MCF 10A (cell line): ENCODE data around the gene FAM234A. TPM values are rescaled to one million over a fixed set of nuclear protein-coding genes. Genes with fewer than 3 reads are reported as not detected.

Experiments
- BruUV-seq: library from RNA; stranded (reverse); fragments of 400-500 nt; replicated peaks from 2 replicates; lab custom pipeline; 2021; lab: Mats Ljungman, UMichigan
- CTCF ChIA-PET: fragments of 300-600 bp; sonication (Branson Sonifier 250); formaldehyde crosslinking; extraction: SDS; loops from one replicate; lab custom pipeline; 2021; ENCODE audit warnings: antibody characterized with exemption, inconsistent platforms; lab: Yijun Ruan, JAX
- POLR2A ChIA-PET: fragments of 300-600, 350-650 bp; sonication (Branson Sonifier 250); formaldehyde crosslinking; extraction: SDS; loops from one replicate; lab custom pipeline; 2020; ENCODE audit warnings: antibody characterized with exemption, inconsistent platforms; lab: Yijun Ruan, JAX
- DNase-seq: peaks from one replicate; pipeline ENCODE4 v3.0.0-alpha.2; 2018; ENCODE audit not compliant: unreplicated experiment
- H3K27ac Mint-ChIP-seq: one replicate; pipeline ENCODE4 v1.8.0; 2022; ENCODE audit warnings: mild to moderate bottlenecking, low read depth, mixed read lengths; ENCODE audit not compliant: unreplicated experiment
- H3K27me3 Mint-ChIP-seq: one replicate; pipeline ENCODE4 v1.8.0; 2022; ENCODE audit warnings: mixed read lengths; ENCODE audit not compliant: insufficient read depth, unreplicated experiment
- H3K36me3 Mint-ChIP-seq: one replicate; pipeline ENCODE4 v1.8.0; 2022; ENCODE audit warnings: mild to moderate bottlenecking, moderate library complexity, mixed read lengths; ENCODE audit not compliant: insufficient read depth, unreplicated experiment
- H3K4me1 Mint-ChIP-seq: one replicate; pipeline ENCODE4 v1.8.0; 2022; ENCODE audit warnings: mixed read lengths; ENCODE audit not compliant: insufficient read depth, unreplicated experiment
- H3K4me3 Mint-ChIP-seq: one replicate; pipeline ENCODE4 v1.8.0; 2022; ENCODE audit warnings: mild to moderate bottlenecking, moderate library complexity, mixed read lengths; ENCODE audit not compliant: unreplicated experiment
- H3K9me3 Mint-ChIP-seq: one replicate; pipeline ENCODE4 v1.8.0; 2022; ENCODE audit warnings: mixed read lengths; ENCODE audit not compliant: unreplicated experiment
- intact Hi-C: fragments of 100-400 bp; cut with micrococcal nuclease; formaldehyde crosslinking; loops from 2 replicates; pipeline ENCODE4 v1.14.1; 2022
- total RNA-seq: library from RNA; stranded (reverse); gene quantifications from 2 replicates; pipeline ENCODE4 v1.2.3, GENCODE V29; 2022
- TF ChIP-seq, protein P1 (sequence below): fragments of 200-600 bp; IDR thresholded peaks from one replicate; pipeline ENCODE4 v1.8.0; 2022; ENCODE audit warnings: antibody characterized with exemption, mild to moderate bottlenecking; ENCODE audit not compliant: unreplicated experiment

The FAM234A gene
- total RNA-seq, 1 experiment from 2014 or later = 67.3 TPM

DNA sequence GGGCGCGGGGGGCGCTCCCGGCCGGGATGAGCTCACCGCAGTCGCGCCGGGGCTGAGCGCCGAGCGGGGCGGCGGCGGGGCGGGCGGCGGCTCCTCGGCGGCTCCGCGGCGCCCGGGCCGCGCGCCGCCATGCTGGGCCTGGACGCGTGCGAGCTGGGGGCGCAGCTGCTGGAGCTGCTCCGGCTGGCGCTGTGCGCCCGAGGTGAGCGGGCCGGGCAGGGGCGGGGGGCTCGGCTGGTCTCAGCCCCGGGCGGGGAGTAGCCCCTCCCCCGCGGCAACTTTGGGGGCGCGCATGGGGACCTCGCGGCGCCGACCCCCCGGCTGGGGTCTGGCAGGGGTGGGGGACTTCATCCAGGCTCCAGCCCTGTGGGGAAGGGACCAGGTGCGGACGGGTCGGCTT, 45.9 kb downstream of the FAM234A start, which contains the start of gene ARHGDIG:
TSS of gene ARHGDIG (plus strand) at position 40 of the 400 bp plus-strand sequence. CDS start at position 130, 90 bp downstream.
- no TSS peak for BruUV-seq
- TF ChIP-seq, protein P1, sequence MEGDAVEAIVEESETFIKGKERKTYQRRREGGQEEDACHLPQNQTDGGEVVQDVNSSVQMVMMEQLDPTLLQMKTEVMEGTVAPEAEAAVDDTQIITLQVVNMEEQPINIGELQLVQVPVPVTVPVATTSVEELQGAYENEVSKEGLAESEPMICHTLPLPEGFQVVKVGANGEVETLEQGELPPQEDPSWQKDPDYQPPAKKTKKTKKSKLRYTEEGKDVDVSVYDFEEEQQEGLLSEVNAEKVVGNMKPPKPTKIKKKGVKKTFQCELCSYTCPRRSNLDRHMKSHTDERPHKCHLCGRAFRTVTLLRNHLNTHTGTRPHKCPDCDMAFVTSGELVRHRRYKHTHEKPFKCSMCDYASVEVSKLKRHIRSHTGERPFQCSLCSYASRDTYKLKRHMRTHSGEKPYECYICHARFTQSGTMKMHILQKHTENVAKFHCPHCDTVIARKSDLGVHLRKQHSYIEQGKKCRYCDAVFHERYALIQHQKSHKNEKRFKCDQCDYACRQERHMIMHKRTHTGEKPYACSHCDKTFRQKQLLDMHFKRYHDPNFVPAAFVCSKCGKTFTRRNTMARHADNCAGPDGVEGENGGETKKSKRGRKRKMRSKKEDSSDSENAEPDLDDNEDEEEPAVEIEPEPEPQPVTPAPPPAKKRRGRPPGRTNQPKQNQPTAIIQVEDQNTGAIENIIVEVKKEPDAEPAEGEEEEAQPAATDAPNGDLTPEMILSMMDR = no peak
- no peaks in the 10 kb centered on the region for H3K9me3 Mint-ChIP-seq
- no peaks in the 10 kb centered on the region for H3K36me3 Mint-ChIP-seq
- intact Hi-C loops = no loop called here
- H3K27ac Mint-ChIP-seq = no peak within 1 kb of the TSS
- no peak for DNase-seq
- ChIA-PET POLR2A (no interaction called here), CTCF (interaction anchor here (1.1 kb wide), 1 partner anchor 71 kb away, joined by 6 read pairs; no protein-coding TSS in a partner anchor)
- no peaks in the 10 kb centered on the region for H3K27me3 Mint-ChIP-seq
- peaks cover 4% of the 10 kb centered on the region for H3K4me1 Mint-ChIP-seq
- no peak within 1 kb of the TSS for H3K4me3 Mint-ChIP-seq

DNA sequence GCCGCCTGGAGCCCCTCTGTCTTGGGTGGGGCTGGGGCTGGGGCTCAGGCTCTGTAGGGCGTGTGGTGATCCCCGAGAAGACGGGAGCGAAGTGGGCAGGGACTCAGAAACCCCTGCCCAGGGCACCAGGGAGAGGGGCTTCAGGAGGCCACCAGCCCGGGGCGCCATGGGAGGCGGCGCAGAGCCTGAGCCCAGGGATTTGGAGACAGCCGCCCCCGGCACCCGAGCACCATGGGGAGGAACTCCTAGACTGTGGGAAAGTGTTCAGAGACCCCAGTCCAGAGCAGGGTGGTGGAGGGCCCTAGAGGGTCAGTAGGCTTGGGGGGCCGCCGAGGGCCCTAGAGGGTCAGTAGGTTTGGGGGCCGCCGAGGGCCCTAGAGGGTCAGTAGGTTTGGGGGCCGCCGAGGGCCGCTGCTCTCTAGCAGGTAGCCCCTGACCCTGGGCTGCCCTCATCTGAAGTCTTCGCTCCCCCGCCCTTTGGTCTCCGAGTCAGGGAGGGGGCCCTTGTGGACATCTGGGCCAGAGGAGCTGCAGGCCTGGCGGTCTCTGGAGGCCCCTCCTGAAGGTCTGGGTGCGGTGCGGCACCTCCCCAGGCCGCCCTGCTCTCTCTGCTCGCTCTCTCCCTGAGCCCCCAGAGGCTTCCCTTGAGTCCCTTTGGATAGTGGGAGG, 46.5 kb downstream of the FAM234A start:
- Mint-ChIP-seq H3K36me3 (no peaks in the 10 kb centered on the region), H3K27ac (no peak overlapping the region), H3K4me3 (no peak overlapping the region), H3K4me1 (peaks cover 4% of the 10 kb centered on the region), H3K9me3 (no peaks in the 10 kb centered on the region), H3K27me3 (no peaks in the 10 kb centered on the region)
- no TSS peak for BruUV-seq
- CTCF ChIA-PET = no interaction called here
- POLR2A ChIA-PET = no interaction called here
- TF ChIP-seq, protein P1 = no peak
- DNase-seq = no peak
- intact Hi-C loops = no loop called here

DNA sequence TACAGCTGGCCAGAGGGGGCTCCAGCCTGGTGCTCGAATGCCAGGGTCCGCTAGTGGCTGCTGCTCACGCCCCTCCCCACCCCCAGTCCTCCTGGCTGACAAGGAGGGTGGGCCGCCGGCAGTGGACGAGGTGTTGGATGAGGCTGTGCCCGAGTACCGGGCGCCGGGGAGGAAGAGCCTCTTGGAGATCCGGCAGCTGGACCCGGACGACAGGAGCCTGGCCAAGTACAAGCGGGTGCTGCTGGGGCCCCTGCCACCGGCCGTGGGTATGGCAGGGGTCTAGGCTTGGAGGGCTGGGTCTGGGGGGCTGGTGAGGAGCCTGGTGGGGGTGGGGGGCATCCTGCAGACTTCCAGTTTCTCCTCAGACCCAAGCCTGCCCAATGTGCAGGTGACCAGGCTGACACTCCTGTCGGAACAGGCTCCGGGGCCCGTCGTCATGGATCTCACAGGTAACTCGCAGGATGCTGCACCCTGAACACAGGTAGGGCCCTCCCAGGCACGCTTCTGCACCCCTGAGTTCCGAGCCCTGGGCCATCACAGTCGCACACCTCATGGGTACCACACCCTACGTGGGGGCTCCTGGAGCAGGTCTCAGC, 47.1 kb downstream of the FAM234A start:
- Mint-ChIP-seq H3K9me3 (no peaks in the 10 kb centered on the region), H3K4me3 (no peak overlapping the region), H3K27me3 (no peaks in the 10 kb centered on the region), H3K4me1 (peaks cover 4% of the 10 kb centered on the region), H3K36me3 (no peaks in the 10 kb centered on the region), H3K27ac (no peak overlapping the region)
- TF ChIP-seq, protein P1 = no peak
- DNase-seq = no peak
- CTCF ChIA-PET = no interaction called here
- POLR2A ChIA-PET = no interaction called here
- no TSS peak for BruUV-seq
- intact Hi-C loops = no loop called here

DNA sequence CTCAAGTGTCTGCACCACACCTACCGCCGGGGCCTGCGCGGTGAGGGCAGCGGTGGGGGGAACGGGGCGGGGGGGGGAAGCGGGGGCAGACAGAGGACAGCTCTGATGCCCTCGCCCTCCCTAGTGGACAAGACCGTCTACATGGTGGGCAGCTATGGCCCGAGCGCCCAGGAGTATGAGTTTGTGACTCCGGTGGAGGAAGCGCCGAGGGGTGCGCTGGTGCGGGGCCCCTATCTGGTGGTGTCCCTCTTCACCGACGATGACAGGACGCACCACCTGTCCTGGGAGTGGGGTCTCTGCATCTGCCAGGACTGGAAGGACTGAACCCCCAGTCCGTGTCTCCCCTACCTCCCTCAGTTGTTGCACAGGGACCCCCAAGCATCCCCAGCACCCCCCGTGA, 47.9 kb downstream of the FAM234A start:
- CTCF ChIA-PET = no interaction called here
- no peaks in the 10 kb centered on the region for H3K36me3 Mint-ChIP-seq

More for the DNA sequence above, 47.9 kb downstream of the FAM234A start:
- no TSS peak for BruUV-seq
- Mint-ChIP-seq H3K4me1 (peaks cover 4% of the 10 kb centered on the region), H3K27me3 (no peaks in the 10 kb centered on the region), H3K9me3 (no peaks in the 10 kb centered on the region), H3K4me3 (no peak overlapping the region), H3K27ac (no peak overlapping the region)
- DNase-seq = no peak
- intact Hi-C loops = no loop called here
- TF ChIP-seq, protein P1 = no peak
- POLR2A ChIA-PET = no interaction called here
